ES-I3 (cell line): ENCODE measurements around the gene SEL1L.
"Not testable (repeated sequence)": the region's sequence is repeated elsewhere in the genome, so short reads cannot be mapped to it uniquely, and the experiment has no call there.

ENCODE experiments used
- H3K36me3 ChIP-seq: 2 replicates; pipeline ENCODE4 v1.6.1; 2013; ENCODE audit warnings: mild to moderate bottlenecking, low read length, control low read depth, moderate library complexity; ENCODE audit not compliant: insufficient read depth
- H3K4me1 ChIP-seq: 2 replicates; pipeline ENCODE4 v1.6.1; 2013; ENCODE audit warnings: mild to moderate bottlenecking, control low read depth, low read length; ENCODE audit not compliant: insufficient read depth
- H3K9ac ChIP-seq: 2 replicates; pipeline ENCODE4 v1.6.1; 2013; ENCODE audit warnings: low read depth, mild to moderate bottlenecking, low read length, moderate library complexity
- H3K9me3 ChIP-seq: 2 replicates; pipeline ENCODE4 v1.6.1; 2013; ENCODE audit warnings: mild to moderate bottlenecking, low read length, moderate library complexity; ENCODE audit not compliant: control insufficient read depth, insufficient read depth

SEL1L gene

DNA sequence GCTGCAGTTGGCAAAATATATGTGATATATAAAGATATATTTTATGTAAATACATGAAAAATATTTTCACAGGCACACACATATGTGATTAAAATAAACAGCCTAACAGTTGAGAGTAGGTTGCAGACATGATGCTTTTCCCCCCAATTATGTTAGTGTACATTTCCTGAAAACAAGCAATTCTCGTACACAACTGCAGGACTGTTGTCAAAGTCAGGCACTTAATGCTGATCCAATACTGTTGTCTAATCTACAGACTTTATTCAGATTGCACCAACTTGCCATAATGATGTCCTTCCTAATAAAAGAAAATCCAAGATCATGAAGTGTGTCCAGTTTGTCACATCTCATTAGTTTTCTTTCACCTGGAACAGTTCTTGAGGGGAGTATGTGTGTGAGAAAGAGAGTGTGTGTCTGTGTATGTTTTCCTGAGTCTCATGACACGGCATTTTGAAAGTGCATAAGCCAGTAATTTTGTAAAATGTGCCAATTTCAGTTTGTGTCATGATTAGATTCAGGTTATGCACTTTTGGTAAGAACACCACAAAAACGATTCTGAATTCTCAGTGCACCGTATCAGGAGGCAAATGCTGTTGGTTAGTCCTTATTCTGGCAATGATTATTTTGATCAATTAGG, 16.5 kb upstream of the SEL1L start:
- H3K4me1 ChIP-seq = no peaks in the 10 kb centered on the region

DNA sequence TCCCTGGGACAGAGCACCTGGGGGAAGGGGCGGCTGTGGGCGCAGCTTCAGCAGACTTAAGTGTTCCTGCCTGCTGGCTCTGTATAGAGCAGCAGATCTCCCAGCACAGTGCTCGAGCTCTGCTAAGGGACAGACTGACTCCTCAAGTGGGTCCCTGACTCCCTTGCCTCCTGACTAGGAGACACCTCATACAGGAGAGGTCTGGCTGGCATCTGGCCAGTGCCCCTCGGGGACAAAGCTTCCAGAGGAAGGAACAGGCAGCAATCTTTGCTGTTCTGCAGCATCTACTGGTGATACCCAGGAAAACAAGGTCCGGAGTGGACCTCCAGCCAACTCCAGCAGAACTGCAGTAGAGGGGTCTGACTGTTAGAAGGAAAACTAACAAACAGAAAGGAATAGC, 7.6 kb upstream of the SEL1L start:
- not testable (repeated sequence) for H3K9me3 ChIP-seq, H3K36me3 ChIP-seq

More for the DNA sequence above, 16.5 kb upstream of the SEL1L start:
- H3K9ac ChIP-seq = no peak overlapping the region
- no peaks in the 10 kb centered on the region for H3K9me3 ChIP-seq
- H3K36me3 ChIP-seq = no peaks in the 10 kb centered on the region

DNA sequence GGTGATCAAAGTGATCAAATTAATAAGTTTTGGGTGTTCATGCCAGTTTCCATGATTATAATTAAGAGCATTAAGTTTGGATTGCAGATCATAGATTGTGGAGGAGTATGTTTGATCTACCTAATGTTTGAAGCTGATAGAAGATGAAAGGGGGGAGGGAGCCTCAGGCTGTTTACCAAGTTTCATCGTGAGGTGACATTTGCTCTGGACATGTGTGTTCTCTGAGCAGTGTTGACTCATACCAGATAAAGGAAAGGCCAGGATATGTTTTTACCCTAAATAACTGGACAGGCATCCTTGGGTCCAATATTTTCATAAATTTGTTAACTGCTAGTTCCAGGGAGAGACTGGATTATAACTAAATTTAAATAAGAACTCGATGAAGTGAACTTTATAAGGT, 3.5 kb upstream of the SEL1L start:
- no peaks in the 10 kb centered on the region for H3K36me3 ChIP-seq
- no peak overlapping the region for H3K9ac ChIP-seq
- no peaks in the 10 kb centered on the region; the same call in none of the 2 replicates for H3K9me3 ChIP-seq
- no peaks in the 10 kb centered on the region for H3K4me1 ChIP-seq

More for the DNA sequence above, 7.6 kb upstream of the SEL1L start:
- not testable (repeated sequence) for H3K9ac ChIP-seq, H3K4me1 ChIP-seq

DNA sequence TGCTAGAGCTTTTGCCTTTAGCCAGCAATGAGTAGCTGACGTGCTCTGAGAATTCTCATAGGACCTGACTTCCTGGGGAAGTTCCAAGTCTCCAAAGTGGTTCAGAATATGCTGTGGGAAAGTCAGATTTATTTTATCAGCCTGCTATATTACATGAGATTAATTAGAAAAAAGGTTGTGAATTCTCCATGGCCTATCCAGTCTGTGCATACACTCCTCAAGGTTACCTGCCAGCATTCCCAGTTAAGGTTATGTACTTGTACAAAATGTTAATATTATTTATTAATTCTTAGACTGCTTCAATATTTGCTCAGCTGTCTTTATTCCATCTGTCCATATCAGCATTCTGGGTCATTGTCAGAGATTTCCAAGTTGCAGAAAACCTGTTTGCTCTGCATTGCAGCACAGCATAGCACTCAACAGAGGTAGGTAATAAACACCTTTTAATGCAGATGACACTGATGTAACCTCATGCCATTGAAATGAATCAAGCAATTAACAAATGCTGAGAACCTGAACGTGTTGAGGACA, 2.7 kb upstream of the SEL1L start:
- H3K9me3 ChIP-seq = no peaks in the 10 kb centered on the region; the same call in none of the 2 replicates
- H3K36me3 ChIP-seq = no peaks in the 10 kb centered on the region
- H3K9ac ChIP-seq = no peak overlapping the region
- H3K4me1 ChIP-seq = no peaks in the 10 kb centered on the region

DNA sequence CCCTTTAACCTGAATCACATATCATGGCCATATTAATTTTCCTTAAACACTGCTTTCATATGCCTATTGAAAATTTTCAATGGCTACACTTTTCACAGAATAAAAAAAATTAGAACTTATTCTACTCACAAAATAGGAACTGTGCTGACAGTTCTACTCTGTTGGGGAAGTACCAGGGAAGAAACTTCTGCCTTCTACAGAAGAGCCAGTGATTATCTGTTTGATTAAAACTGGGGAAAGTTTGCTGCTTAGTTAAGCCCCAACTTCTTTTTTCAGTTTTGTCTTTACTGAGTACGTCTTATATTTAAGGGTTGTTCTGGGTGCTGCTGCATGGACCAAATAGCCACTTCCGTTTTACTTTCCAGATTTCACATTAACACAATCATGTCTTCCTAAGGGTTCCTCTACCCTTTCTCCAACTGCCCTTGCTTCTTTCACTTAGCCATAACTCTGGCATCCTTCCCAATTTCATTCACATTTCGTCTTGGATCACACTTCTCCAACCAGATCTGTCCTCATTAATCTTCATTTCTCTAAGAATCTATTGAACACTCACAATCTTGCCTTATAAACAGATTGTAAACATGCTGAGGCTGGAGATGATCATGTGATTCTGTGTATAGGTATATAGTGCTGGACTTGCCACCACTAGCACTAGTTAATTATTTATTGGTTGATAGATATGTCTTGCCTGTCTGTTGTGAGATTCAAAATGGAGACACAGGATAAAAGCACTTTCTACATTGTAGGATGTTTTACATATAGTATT, 1.9 kb upstream of the SEL1L start:
- H3K9ac ChIP-seq = no peak overlapping the region
- H3K4me1 ChIP-seq = no peaks in the 10 kb centered on the region
- H3K9me3 ChIP-seq = no peaks in the 10 kb centered on the region; the same call in none of the 2 replicates
- H3K36me3 ChIP-seq = no peaks in the 10 kb centered on the region

DNA sequence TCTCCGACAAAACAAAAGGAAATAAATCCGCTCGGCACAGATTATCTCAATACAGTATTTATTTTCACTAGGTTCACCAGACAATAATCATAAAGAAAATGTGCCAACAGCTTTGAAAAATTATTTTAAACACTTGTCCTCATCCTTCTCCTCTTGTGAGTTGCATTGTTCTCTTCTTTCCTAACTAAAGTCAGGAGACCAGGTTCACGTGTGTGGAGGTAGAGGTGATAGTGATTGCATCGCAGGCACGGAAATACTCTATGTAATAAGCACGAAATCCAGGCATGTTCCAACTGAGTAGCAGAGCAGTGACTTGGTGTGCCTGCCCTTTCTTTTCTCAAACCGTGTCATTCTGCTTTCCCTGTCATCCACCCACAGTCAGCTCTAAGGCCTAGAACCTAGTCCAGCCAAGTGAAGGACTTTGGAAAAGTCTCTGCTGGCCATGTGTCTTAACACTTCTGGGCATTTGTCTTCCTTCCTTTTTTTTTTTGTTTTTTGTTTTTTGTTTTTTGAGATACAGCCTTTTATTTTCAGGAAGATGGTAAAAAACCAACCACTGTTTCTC, 939 bp upstream of the SEL1L start:
- no peaks in the 10 kb centered on the region; the same call in none of the 2 replicates for H3K9me3 ChIP-seq
- H3K36me3 ChIP-seq = no peaks in the 10 kb centered on the region
- H3K4me1 ChIP-seq = no peaks in the 10 kb centered on the region
- peak overlapping the region; percentile 1; the same call in 1 of the 2 replicates for H3K9ac ChIP-seq

DNA sequence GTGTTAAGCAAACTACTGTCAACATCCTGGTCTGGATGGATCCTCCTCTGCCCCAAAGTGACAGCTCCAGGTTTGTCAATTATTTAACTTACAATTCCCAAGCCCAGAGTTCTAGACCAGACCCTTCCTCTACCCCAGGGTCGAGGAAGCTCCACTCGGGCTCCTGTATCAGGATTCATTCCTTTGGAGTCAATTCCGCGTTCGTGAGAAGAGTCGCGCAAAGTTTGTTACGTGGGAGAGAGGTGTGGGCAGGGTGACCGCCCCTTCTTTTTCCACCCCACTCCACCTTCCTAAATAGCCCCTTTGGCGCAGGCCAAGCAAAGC, 479 bp downstream of the SEL1L start:
- Histone ChIP-seq H3K9ac (peak overlapping the region; percentile 80), H3K36me3 (no peaks in the 10 kb centered on the region), H3K4me1 (no peaks in the 10 kb centered on the region), H3K9me3 (no peaks in the 10 kb centered on the region; the same call in 1 of the 2 replicates)

DNA sequence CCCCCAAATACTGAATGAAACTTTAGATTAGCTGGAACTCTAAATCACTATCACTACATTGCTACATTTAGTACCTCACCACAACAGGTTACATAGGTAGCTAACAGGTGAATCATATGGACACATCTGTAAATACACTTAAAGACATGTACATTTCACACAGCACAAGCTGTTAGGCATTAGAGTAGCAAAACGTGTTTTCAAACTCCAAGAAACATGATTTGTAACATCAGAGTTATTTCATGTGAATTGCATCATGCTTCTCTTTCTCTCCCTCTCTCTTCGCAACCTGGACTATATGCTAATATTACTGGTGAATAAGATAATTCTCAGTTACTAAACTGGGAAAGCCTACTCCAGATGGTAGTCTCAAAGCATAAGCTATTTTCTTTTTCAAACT, 4.3 kb downstream of the SEL1L start:
- Histone ChIP-seq H3K4me1 (no peaks in the 10 kb centered on the region), H3K9me3 (no peaks in the 10 kb centered on the region), H3K36me3 (no peaks in the 10 kb centered on the region), H3K9ac (no peak overlapping the region)

DNA sequence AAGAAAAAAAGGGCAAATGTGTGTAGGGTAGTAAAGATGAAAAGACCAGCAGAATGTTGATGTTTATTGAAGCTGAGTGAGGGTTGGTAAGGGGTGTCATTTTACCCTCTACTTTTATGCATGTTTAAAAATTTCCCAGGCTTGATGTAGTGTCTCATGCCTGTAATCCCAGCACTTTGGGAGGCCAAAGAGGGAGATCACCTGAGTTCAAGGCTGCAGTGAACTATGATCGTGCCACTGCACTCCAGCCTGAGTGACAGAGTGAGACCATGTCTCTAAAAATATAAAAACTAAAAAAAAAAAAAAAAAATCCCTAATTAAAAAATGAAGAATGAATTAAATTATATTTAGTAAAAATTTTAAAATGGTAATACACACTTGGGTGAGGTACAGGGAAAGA, 8.5 kb downstream of the SEL1L start:
- H3K36me3 ChIP-seq = no peaks in the 10 kb centered on the region
- H3K4me1 ChIP-seq = no peaks in the 10 kb centered on the region
- no peak overlapping the region for H3K9ac ChIP-seq
- H3K9me3 ChIP-seq = no peaks in the 10 kb centered on the region

DNA sequence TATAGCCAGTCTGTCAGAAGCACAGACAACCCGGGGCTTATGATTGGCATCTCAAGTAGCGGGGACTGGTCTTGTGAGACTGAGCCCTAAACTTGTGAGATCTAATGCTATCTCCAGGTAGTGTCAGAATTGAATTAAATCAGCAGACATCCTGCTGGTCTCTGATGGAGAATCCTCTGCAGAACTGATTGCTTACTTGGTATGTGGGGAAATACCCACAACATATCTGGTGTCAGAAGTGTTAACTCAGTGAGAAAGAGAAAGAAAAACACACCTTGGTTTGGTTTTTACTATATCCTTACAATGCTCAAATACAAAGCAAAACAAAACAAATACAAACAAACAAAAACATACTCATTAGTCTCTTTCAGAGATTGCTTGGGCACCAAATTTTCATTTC, 10.0 kb downstream of the SEL1L start:
- H3K4me1 ChIP-seq = no peaks in the 10 kb centered on the region
- H3K9me3 ChIP-seq = no peaks in the 10 kb centered on the region
- H3K9ac ChIP-seq = no peak overlapping the region
- H3K36me3 ChIP-seq = no peaks in the 10 kb centered on the region

DNA sequence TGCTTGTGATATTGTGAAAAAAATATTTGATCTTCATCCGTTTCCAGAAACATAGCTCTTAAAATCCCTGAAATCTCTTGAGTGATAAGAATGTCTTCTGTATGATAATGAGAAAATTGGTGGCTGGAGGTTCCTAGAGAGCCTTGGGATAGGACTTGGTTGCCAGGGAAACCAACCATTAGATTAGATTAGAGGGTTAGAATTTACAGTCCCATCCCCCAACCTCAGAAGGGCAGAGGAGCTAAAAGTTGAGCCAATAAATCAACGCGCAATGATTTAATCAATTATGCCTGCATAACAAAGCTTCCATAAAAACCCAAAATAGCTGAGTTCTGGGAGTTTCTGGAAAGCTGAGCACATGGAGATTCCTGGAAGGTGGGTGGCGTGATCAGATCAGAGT, 10.6 kb downstream of the SEL1L start:
- Histone ChIP-seq H3K36me3 (no peaks in the 10 kb centered on the region), H3K9me3 (no peaks in the 10 kb centered on the region), H3K9ac (no peak overlapping the region), H3K4me1 (0 out of 2 replicates have a peak, but pooled peaks cover under 1% of the 10 kb centered on the region)

DNA sequence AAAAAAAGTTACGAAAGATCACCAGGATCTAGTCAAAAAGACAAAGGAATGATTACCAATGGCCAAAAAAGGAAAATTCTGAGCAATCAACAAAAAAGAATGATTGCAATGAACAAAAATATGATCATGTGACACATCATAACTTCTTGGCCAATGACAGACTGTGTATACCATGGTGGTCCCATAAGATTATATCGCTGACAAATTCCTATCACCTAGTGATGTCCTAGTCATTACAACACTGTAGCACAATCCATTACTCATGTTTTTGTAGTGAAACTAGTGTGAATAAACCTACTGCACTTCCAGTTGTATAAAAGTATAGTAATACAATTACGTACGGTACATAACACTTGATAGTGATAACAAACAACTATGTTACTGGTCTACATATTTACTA, 12.3 kb downstream of the SEL1L start:
- no peaks in the 10 kb centered on the region for H3K36me3 ChIP-seq
- H3K4me1 ChIP-seq = peaks cover 13% of the 10 kb centered on the region
- no peak overlapping the region for H3K9ac ChIP-seq
- H3K9me3 ChIP-seq = no peaks in the 10 kb centered on the region

DNA sequence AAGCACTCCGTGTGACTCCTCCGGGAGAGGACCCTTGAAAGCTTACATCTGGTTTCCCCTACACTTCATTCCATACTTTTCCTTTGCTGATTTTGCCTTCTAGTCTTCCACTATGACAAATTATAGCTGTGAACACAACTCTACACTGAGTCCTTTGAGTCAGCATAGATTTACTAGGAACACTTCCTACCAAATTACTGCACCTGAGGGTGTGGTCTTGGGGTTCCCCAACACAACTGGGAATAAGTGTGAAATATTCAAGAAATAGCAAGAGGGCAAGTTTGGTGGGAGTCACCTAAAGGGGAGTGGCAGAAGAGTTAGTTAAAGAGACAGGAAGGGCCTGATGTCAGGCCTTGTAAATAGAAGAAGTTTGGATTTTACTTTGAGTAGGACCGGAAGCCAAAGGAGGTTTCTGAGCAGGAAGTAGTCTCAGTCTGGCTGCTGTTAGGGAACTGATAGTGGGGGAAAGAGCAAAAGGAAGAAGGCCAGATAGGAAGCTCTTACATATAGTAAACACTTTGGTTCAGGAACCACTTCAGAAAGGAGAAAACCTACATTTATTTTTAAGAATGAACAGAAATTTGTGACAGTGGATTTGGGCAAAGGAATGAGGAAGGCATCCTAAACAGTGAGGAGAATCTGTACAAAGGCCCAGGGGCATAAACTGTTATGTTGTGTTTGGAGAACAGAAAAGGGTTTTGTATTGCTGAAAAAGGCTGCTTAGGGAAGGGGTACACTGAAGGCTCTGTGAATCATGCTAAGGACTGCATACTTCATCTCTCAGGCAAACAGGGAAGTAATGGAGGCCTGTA, 14.2 kb downstream of the SEL1L start:
- H3K4me1 ChIP-seq = peaks cover 13% of the 10 kb centered on the region
- H3K9ac ChIP-seq = no peak overlapping the region
- no peaks in the 10 kb centered on the region for H3K36me3 ChIP-seq

DNA sequence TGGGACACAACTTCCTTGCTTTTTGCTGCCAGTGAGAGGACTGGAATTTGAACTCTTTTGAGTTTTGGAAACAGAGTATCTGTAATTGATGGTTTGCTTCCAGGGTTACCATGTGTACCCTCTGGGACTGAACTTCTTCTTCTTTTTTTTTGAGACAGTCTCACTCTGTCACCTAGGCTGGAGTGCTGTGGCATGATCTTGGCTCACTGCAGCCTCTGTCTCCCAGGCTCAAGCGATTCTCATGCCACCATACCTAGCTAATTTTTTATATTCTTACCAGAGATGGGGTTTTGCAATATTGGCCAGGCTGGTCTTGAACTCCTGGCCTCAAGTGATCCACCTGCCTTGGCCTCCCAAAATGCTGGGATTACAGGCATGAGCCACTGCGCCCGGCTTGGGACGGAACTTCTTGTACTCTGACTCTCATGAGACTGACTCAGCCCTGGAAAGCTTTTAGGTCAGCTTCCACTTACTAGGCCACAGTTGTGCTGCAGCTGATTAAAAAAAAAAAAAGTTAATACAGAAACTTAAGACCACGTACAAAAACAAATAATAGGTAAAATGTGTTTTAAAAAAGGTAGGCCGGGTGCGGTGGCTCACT, 15.8 kb downstream of the SEL1L start:
- H3K9me3 ChIP-seq = no peaks in the 10 kb centered on the region
- H3K4me1 ChIP-seq = peaks cover 13% of the 10 kb centered on the region
- no peak overlapping the region for H3K9ac ChIP-seq
- H3K36me3 ChIP-seq = no peaks in the 10 kb centered on the region

More for the DNA sequence above, 14.2 kb downstream of the SEL1L start:
- H3K9me3 ChIP-seq = no peaks in the 10 kb centered on the region
